Mesothelial cell of epicardium (in vitro differentiated cells): ENCODE results near the gene ASIC4. TPM values are rescaled to one million over a fixed set of nuclear protein-coding genes. Genes with fewer than 3 reads are reported as not detected.
A peak's percentile ranks its signal among the peaks of the same experiment; 100 is the strongest.

Experiments
- DNase-seq, 2 experiments: peaks; one replicate each; pipeline ENCODE4 v3.0.0; 2021; ENCODE audit warnings: low spot score in 2 of 2; ENCODE audit not compliant: unreplicated experiment in 2 of 2
- H3K27ac Mint-ChIP-seq: 2 replicates; pipeline ENCODE4 v1.8.0; 2021; ENCODE audit warnings: mixed read lengths
- H3K27me3 Mint-ChIP-seq: 2 replicates; pipeline ENCODE4 v1.8.0; 2021; ENCODE audit warnings: low read depth, mixed read lengths
- H3K36me3 Mint-ChIP-seq: 2 replicates; pipeline ENCODE4 v1.8.0; 2021; ENCODE audit warnings: mixed read lengths
- H3K4me1 Mint-ChIP-seq: 2 replicates; pipeline ENCODE4 v1.8.0; 2021; ENCODE audit warnings: mixed read lengths
- H3K4me3 Mint-ChIP-seq: 2 replicates; pipeline ENCODE4 v1.8.0; 2021; ENCODE audit warnings: mild to moderate bottlenecking, moderate library complexity, mixed read lengths
- H3K9me3 Mint-ChIP-seq: 2 replicates; pipeline ENCODE4 v1.8.0; 2021; ENCODE audit warnings: mixed read lengths
- CTCF ChIP-seq: fragments of 200-600 bp; sonication (generic); IDR thresholded peaks from one replicate; pipeline ENCODE4 v1.5.0; 2021; ENCODE audit warnings: antibody characterized with exemption; ENCODE audit not compliant: unreplicated experiment
- total RNA-seq: library from RNA; stranded (reverse); gene quantifications from 3 replicates; pipeline ENCODE4 v1.2.1, GENCODE V29; 2021

The ASIC4 gene
- total RNA-seq, 1 donor from 2014 or later, result 0.98 TPM

- Mint-ChIP-seq H3K36me3 (no peaks in the 10 kb centered on the region), H3K9me3 (no peaks in the 10 kb centered on the region), H3K4me3 (peak overlapping the region; percentile 89), H3K27ac (no peak overlapping the region), H3K27me3 (peaks cover 67% of the 10 kb centered on the region), H3K4me1 (peaks cover 48% of the 10 kb centered on the region)
- no peak for DNase-seq
- TF ChIP-seq CTCF, result no peak
Measured at GRCh38 chr2:219496825-219497494, 17.3 kb upstream of the ASIC4 start.

- TF ChIP-seq CTCF, result no peak
- no peaks in the 10 kb centered on the region for H3K36me3 Mint-ChIP-seq
- H3K4me3 Mint-ChIP-seq, result peak overlapping the region; percentile 89
- peaks cover 55% of the 10 kb centered on the region for H3K4me1 Mint-ChIP-seq
- H3K27ac Mint-ChIP-seq, result peak overlapping the region; percentile 89
- no peak for DNase-seq
- peaks cover 60% of the 10 kb centered on the region for H3K27me3 Mint-ChIP-seq
- no peaks in the 10 kb centered on the region for H3K9me3 Mint-ChIP-seq
Measured at GRCh38 chr2:219497495-219498279, 16.6 kb upstream of the ASIC4 start.

GRCh38 chr2:219498280-219499057, 15.8 kb upstream of the ASIC4 start, which contains the start of gene GMPPA:
Gene GMPPA, plus strand, starts transcription at chr2:219498891. Its CDS starts 1,085 bp downstream, at chr2:219499976.
- H3K4me3 Mint-ChIP-seq, result peak within 1 kb of the TSS; percentile 89
- H3K4me1 Mint-ChIP-seq, result peaks cover 55% of the 10 kb centered on the region
- peak within 1 kb of the TSS; percentile 89 for H3K27ac Mint-ChIP-seq
- no peaks in the 10 kb centered on the region for H3K9me3 Mint-ChIP-seq
- peaks cover 52% of the 10 kb centered on the region for H3K27me3 Mint-ChIP-seq
- no peaks in the 10 kb centered on the region for H3K36me3 Mint-ChIP-seq
- DNase-seq, result peak; percentile 84 to 91
- TF ChIP-seq CTCF, result no peak

- Mint-ChIP-seq H3K27ac (peak overlapping the region; percentile 89), H3K36me3 (no peaks in the 10 kb centered on the region), H3K9me3 (no peaks in the 10 kb centered on the region), H3K4me3 (peak overlapping the region; percentile 89), H3K27me3 (peaks cover 47% of the 10 kb centered on the region), H3K4me1 (peaks cover 55% of the 10 kb centered on the region)
- TF ChIP-seq CTCF, result no peak
- DNase-seq, result no peak
Measured at GRCh38 chr2:219499058-219499307, 15.3 kb upstream of the ASIC4 start.

- Mint-ChIP-seq H3K36me3 (peaks cover 5% of the 10 kb centered on the region), H3K4me3 (peak overlapping the region; percentile 89), H3K27ac (peak overlapping the region; percentile 89), H3K4me1 (peaks cover 54% of the 10 kb centered on the region), H3K9me3 (no peaks in the 10 kb centered on the region), H3K27me3 (peaks cover 41% of the 10 kb centered on the region)
- no peak for DNase-seq
- TF ChIP-seq CTCF, result no peak
Measured at GRCh38 chr2:219499555-219499954, 14.7 kb upstream of the ASIC4 start.
